Coronary artery (tissue), 2 donors: ENCODE results near the gene DKKL1.

Source experiments
- DNase-seq: peaks from one replicate; pipeline ENCODE4 v3.0.0-alpha.2; 2017; ENCODE audit warnings: low spot score
- H3K27ac ChIP-seq, 2 donors: fragments of 200-600 bp; sonication (generic); one replicate each; pipeline ENCODE4 v1.5.1; 2016 to 2019
- H3K4me3 ChIP-seq: fragments of 200-600 bp; sonication (generic); 2 replicates; pipeline ENCODE4 v1.5.1; 2016; ENCODE audit warnings: mild to moderate bottlenecking, moderate library complexity
- CTCF ChIP-seq: fragments of 200-600 bp; sonication (generic); IDR thresholded peaks from one replicate; pipeline ENCODE4 v1.5.1; 2019; ENCODE audit warnings: antibody characterized with exemption

DKKL1 gene

GRCh38 chr19:49335071-49335783 lies 28.4 kb upstream of the DKKL1 start, which contains the start of gene CD37:
Gene CD37, plus strand, starts transcription at chr19:49335406. Its CDS starts 135 bp downstream, at chr19:49335541.
- H3K4me3 ChIP-seq: peak within 1 kb of the TSS; percentile 55

GRCh38 chr19:49335784-49336481 lies 27.7 kb upstream of the DKKL1 start:
- Histone ChIP-seq H3K4me3 (peak overlapping the region; percentile 55), H3K27ac (peak overlapping the region in 1 of 2 donors; percentile 43)
- no peak for TF ChIP-seq CTCF
- peak; percentile 46 for DNase-seq

More at GRCh38 chr19:49335071-49335783, 28.4 kb upstream of the DKKL1 start, which contains the start of gene CD37:
- TF ChIP-seq CTCF: no peak
- peak; percentile 75 for DNase-seq
- peak within 1 kb of the TSS in 1 of 2 donors; percentile 43 for H3K27ac ChIP-seq

- H3K4me3 ChIP-seq: no peak overlapping the region
- peak; percentile 68 for DNase-seq
- no peak for TF ChIP-seq CTCF
- H3K27ac ChIP-seq: no peak overlapping the region
Measured at GRCh38 chr19:49336482-49337266, 27.0 kb upstream of the DKKL1 start.

- peak; percentile 40 for DNase-seq
- Histone ChIP-seq H3K4me3 (no peak overlapping the region), H3K27ac (peak overlapping the region in 1 of 2 donors; percentile 91)
- TF ChIP-seq CTCF: no peak
Measured at GRCh38 chr19:49337267-49338022, 26.2 kb upstream of the DKKL1 start.

- Histone ChIP-seq H3K27ac (peak overlapping the region; percentile 91 to 95), H3K4me3 (peak overlapping the region; percentile 71)
Measured at GRCh38 chr19:49338023-49338677, 25.5 kb upstream of the DKKL1 start.

More at GRCh38 chr19:49338023-49338677, 25.5 kb upstream of the DKKL1 start:
- peak; percentile 75 for DNase-seq
- no peak for TF ChIP-seq CTCF
